PFSK-1 (cell line): ENCODE data around the gene CLN6.

Experiments used
- POLR2AphosphoS5 ChIP-seq: IDR thresholded peaks from 2 replicates; pipeline ENCODE4 v1.6.1; 2012; ENCODE audit warnings: low read depth, mild to moderate bottlenecking, control low read depth, low read length, moderate library complexity
- TAF1 ChIP-seq: IDR thresholded peaks from 2 replicates; pipeline ENCODE4 v1.6.1; 2012; ENCODE audit warnings: low read length, control low read depth, borderline replicate concordance; ENCODE audit not compliant: insufficient read depth

GRCh38 chr15:68278595-68279405 lies 49.3 kb upstream of the CLN6 start:
- no peak for TF ChIP-seq TAF1
- no peak for TF ChIP-seq POLR2AphosphoS5
